ENCODE measurements around the gene GIPC1. TPM values are rescaled to one million over a fixed set of nuclear protein-coding genes. Genes with fewer than 3 reads are reported as not detected.

Gene GIPC1
- total RNA-seq, 2 experiments from 2014 or later = 26.2 to 30.8 TPM

DNA sequence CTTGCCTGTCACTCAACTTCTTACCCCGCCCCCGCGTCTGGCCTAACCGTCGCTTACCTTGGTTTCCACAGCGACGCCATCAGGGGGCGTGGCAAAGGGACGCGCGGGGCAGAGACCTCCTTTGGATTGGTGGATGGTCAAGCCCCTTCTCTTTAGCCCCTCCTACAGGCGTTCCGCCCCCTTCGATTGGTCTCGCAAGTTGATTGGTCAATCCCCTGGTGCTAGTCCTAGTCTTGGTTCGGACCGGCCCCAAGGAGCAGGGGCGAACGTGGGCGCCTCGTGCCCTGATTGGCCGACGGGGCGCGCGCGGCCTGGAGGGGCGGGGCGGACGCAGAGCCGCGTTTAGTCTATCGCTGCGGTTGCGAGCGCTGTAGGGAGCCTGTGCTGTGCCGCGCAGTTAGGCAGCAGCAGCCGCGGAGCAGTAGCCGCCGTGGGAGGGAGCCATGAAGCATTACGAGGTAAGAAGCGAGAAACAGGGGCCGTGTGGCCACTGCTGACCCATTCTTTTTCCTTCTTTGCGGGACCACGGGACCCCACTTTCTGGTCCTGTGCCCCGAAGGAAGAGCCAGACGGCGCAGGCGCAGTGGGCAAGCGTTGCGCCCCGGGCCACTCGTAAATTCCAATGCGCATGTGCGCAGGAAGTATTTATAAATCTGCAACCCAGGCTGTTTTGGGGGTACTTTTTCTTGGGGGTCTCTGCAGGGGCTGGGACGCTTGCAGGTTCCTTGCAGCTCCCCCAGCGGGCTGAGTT, 33.5 kb upstream of the GIPC1 start, which contains the start of gene TECR:
TSS of gene TECR (plus strand) at position 341 of the 751 bp plus-strand sequence. CDS start at position 444, 103 bp downstream.
- H3K27ac Mint-ChIP-seq = peak within 1 kb of the TSS; percentile 95
- CTCF ChIA-PET = interaction anchor here (0.8 to 1.5 kb wide), 4 partner anchors 9 to 393 kb away, joined by 3 to 4 read pairs (median 4); partner anchors contain the start of gene ASF1B
- DNase-seq = peak; percentile 100
- H3K27me3 Mint-ChIP-seq = no peaks in the 10 kb centered on the region
- H3K36me3 Mint-ChIP-seq = peaks cover 3% of the 10 kb centered on the region
- H3K4me3 Mint-ChIP-seq = peak within 1 kb of the TSS; percentile 90
- H3K4me1 Mint-ChIP-seq = peaks cover 24% of the 10 kb centered on the region
- ATAC-seq = peak; percentile 98
- no peaks in the 10 kb centered on the region for H3K9me3 Mint-ChIP-seq (ENCODE audit: low read depth)

DNA sequence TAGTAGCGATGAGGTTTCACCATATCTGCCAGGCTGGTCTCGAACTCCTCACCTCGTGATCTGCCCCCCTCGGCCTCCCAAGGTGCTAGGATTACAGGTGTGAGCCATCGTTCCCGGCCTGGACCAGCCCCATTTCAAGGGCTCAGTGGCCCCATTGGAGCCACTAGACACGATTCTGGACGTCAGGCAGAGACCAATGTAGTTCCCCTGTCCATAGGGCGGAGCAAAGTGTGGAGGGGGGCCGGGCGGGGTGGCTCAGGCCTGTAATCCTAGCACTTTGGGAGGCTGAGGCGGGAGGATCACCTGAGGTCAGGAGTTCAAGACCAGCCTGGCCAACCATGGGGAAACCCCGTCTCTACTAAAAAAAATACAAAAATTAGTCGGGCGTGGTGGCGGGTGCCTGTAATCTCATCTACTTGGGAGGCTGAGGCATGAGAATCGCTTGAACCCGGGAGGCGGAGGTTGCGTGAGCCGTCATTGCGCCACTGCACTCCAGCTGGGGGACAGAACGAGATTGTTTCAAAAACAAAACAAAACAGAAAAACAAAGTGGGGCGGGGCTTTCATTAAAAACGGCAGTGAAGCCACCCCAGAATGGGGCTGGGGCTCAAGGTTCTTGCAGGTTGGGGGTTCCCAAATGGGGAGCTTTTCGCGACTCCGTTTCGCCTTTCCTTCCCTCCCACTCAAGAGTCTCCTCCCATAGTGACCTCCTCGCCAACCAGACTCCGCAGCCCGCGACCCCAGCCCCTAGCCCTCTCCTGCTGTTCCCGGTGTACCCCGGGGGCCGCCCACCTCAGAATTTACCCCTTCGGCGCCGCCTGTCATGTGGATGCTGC, 32.7 kb upstream of the GIPC1 start:
- Mint-ChIP-seq H3K4me3 (peak overlapping the region; percentile 90), H3K27ac (peak overlapping the region; percentile 95), H3K27me3 (no peaks in the 10 kb centered on the region), H3K9me3 (ENCODE audit: low read depth) (no peaks in the 10 kb centered on the region), H3K4me1 (peaks cover 26% of the 10 kb centered on the region), H3K36me3 (peaks cover 3% of the 10 kb centered on the region)
- DNase-seq = no peak
- CTCF ChIA-PET = interaction anchor here (1.2 to 1.5 kb wide), 2 partner anchors 28 to 46 kb away, joined by 3 read pairs; no protein-coding TSS in a partner anchor
- ATAC-seq = no peak

DNA sequence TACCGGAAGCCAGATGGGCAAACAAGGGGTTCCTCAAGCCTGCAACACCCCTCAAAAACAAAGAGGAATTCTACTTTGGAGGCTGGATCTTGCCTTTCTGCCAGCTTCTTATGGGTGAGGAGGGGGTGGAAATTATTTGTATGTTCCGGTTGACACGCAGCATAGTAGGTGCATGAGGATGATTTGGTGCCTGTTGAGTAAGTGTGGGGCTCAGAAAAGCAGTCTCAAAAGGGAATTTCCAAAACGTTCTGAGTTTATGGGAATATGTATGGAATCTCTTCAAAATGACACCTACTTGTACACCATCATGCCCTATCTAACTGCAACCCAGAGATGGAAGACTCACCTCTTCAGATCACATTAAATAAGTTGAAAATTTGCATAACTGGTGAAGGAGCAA, 30.5 kb upstream of the GIPC1 start:
- peaks cover 43% of the 10 kb centered on the region for H3K4me1 Mint-ChIP-seq
- CTCF ChIA-PET = interaction anchor here (1.6 kb wide), 1 partner anchor 21 kb away, joined by 8 read pairs; no protein-coding TSS in a partner anchor
- no peaks in the 10 kb centered on the region for H3K9me3 Mint-ChIP-seq (ENCODE audit: low read depth)
- no peaks in the 10 kb centered on the region for H3K27me3 Mint-ChIP-seq
- DNase-seq (no peak), ATAC-seq (no peak)
- peaks cover 1% of the 10 kb centered on the region for H3K36me3 Mint-ChIP-seq
- peak overlapping the region; percentile 15 for H3K27ac Mint-ChIP-seq
- H3K4me3 Mint-ChIP-seq = no peak overlapping the region

DNA sequence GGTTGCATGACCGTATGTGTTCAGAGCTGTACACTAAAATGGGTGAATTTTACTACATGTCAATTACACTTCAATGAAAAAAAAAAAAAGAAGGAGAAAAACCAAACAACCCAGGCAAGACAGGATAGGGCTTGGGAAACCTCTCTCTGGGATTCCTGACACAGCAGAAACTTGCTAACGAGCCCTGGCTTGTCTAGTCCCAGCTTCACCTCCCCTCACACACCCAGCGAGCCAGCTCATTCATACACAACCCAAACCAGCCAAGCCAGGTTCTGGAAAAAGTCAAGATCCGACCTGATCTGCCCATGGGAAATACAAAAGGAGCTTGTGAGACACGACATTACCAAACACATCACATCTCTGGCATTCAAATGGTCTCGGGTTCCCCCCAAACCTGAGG, 29.8 kb upstream of the GIPC1 start:
- Mint-ChIP-seq H3K27me3 (no peaks in the 10 kb centered on the region), H3K4me3 (no peak overlapping the region), H3K27ac (no peak overlapping the region), H3K4me1 (peaks cover 40% of the 10 kb centered on the region), H3K9me3 (ENCODE audit: low read depth) (no peaks in the 10 kb centered on the region), H3K36me3 (no peaks in the 10 kb centered on the region)
- no peak for DNase-seq
- CTCF ChIA-PET = interaction anchor here (1.6 kb wide), 1 partner anchor 20 kb away, joined by 8 read pairs; no protein-coding TSS in a partner anchor
- ATAC-seq = no peak

DNA sequence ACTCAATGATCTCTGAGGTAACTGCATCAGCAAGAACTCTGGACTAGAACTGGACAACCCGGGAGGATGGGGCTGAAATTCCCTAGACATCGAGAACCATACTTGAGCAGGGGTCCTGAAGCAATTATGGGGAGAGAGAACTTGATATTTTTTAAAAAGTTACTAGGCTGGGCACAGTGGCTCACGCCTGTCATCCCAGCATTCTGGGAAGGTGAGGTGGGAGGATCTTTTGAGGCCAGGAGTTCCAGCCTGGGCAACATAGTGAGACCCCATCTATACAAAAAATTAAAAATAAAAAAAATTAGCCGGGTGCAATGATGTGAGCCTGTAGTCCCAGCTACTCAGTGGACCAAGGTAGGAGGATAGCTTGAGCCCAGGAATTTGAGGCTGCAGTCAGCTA, 24.6 kb upstream of the GIPC1 start:
- Mint-ChIP-seq H3K9me3 (ENCODE audit: low read depth) (no peaks in the 10 kb centered on the region), H3K4me1 (peaks cover 58% of the 10 kb centered on the region), H3K27me3 (no peaks in the 10 kb centered on the region), H3K36me3 (peaks cover 18% of the 10 kb centered on the region), H3K4me3 (no peak overlapping the region), H3K27ac (peak overlapping the region; percentile 92)
- CTCF ChIA-PET = interaction anchor here (0.6 to 2.7 kb wide), 4 partner anchors 9 to 384 kb away, joined by 3 to 15 read pairs (median 4); partner anchors contain the start of gene ASF1B
- no peak for ATAC-seq
- no peak for DNase-seq

DNA sequence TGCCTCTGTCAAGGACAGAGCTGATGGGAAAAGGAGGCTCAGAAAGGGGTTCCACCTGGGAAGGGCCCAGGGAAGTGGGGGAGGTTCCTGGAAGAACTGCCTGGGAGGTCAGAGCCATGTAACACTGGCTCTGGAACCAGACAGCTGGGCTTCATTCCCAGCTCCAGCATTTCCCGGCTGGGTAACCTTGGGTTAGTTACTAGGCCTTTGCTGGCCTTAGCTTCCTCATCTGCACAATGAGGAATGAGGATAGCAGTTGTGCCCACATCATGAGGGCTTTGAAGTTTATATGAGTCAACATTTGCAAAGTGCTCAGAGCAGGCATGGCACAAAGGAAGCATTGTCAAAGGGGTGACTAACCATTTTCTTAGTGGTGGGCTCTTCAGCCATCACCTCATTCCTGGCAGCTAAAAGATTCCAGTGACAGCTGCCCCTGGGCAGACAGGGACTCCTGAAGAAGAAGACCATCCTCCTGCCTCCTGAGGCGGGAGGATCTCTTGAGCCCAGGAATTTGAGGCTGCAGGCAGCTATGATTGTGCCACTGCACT, 24.0 kb upstream of the GIPC1 start:
- DNase-seq (no peak), ATAC-seq (no peak)
- H3K9me3 Mint-ChIP-seq (ENCODE audit: low read depth) = no peaks in the 10 kb centered on the region
- CTCF ChIA-PET = interaction anchor here (1.2 kb wide), 1 partner anchor 383 kb away, joined by 6 read pairs; the partner anchor contains the start of gene ASF1B
- peaks cover 65% of the 10 kb centered on the region for H3K4me1 Mint-ChIP-seq
- H3K27me3 Mint-ChIP-seq = no peaks in the 10 kb centered on the region
- H3K27ac Mint-ChIP-seq = peak overlapping the region; percentile 92
- H3K36me3 Mint-ChIP-seq = peaks cover 24% of the 10 kb centered on the region
- peak overlapping the region; percentile 83 for H3K4me3 Mint-ChIP-seq

DNA sequence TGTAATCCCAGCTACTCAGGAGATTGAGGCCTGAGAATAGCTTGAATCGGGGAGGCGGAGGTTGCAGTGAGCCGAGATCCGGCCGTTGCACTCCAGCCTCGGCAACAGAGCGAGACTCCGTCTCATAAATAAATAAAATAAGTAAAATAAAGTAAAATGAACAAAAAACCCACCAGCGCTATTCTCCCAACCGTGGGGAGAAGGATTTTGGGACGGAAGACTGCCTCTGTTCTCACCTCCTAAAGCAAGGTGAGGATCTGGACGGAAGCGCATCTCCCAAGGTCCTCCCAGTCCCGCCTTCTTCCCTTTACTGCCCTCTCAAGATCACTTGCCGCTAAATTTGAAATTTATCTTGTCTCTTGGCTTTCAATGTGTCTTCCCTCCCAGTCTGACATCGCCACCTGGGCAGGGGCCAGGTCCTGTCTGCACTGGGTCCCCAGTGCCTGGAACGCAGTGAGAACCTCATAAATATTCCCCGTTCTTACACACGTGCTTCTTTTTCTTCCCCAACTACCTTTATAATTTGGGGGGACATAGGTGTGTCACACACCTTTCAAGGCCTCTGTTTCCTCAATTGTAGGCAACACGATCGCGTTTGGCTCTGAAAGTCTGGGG, 23.4 kb upstream of the GIPC1 start:
- CTCF ChIA-PET = interaction anchor here (1.2 to 4.5 kb wide), 2 partner anchors 13 to 383 kb away, joined by 6 to 73 read pairs; partner anchors contain the start of gene ASF1B
- Mint-ChIP-seq H3K4me3 (peak overlapping the region; percentile 83), H3K9me3 (ENCODE audit: low read depth) (no peaks in the 10 kb centered on the region), H3K36me3 (peaks cover 29% of the 10 kb centered on the region), H3K27me3 (no peaks in the 10 kb centered on the region), H3K4me1 (peaks cover 70% of the 10 kb centered on the region), H3K27ac (peak overlapping the region; percentile 93)
- no peak for ATAC-seq
- no peak for DNase-seq

DNA sequence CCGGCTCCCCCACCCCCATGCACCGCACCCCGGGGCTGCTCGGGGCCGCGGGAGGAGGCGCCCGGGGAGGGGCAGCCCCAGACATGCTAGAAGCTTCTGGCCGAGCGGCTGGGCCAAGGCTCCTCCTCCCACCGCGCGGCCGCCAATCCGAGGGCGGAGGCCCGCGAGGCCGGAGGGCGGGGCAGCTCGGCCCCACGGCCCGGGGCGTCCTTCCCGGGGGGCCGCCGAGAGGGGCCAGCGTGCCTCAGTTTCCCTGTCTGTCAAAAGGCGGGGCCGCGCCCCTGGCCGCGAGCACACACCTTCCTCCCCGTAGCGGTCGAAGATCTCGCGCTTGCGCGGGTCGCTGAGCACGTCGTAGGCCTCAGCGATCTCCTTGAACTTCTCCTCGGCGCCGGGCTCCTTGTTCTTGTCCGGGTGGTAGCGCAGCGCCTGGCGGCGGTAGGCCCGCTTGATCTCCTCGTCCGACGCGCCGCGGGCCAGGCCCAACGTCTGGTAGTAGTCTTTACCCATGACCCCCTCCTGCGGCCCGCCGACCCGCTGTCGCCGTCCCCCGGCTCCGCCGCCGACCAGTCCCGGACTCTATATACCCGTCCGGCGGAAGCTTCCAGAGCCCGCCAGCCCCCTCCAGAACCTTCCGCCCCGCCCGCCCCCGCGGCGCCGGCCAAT, 22.0 kb upstream of the GIPC1 start, which contains the start of gene DNAJB1:
TSS of gene DNAJB1 (minus strand) at position 558 of the 666 bp plus-strand sequence. CDS start at position 510, 48 bp downstream.
- Mint-ChIP-seq H3K4me1 (peaks cover 65% of the 10 kb centered on the region), H3K36me3 (peaks cover 34% of the 10 kb centered on the region), H3K4me3 (peak within 1 kb of the TSS; percentile 83), H3K27me3 (no peaks in the 10 kb centered on the region), H3K27ac (peak within 1 kb of the TSS; percentile 93), H3K9me3 (ENCODE audit: low read depth) (no peaks in the 10 kb centered on the region)
- ATAC-seq (peak; percentile 69), DNase-seq (peak; percentile 82)
- CTCF ChIA-PET = interaction anchor here (0.7 to 4.5 kb wide), 10 partner anchors 12 to 381 kb away, joined by 3 to 73 read pairs (median 3); partner anchors contain the start of genes ADGRE5, ASF1B and NDUFB7

DNA sequence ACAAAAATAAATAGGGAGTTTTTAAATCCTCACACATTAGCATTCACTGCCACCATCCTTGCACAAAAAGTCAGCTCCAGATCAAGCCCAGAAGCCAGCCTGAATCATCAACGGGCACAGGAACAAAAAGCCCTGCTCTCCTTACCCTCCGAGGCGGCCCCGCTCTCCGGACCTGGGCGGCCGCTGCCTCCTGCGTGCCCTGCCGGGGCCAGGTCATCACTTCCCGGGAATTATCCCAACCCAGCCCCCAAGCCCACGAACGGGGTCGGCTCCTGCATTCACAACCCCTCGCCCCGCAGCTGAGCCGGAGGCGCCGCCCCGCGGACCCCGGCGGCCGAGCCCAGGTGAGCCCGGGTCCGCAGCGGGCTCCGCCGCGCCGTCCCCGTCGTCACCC, 21.5 kb upstream of the GIPC1 start:
- Mint-ChIP-seq H3K27me3 (no peaks in the 10 kb centered on the region), H3K36me3 (peaks cover 34% of the 10 kb centered on the region), H3K27ac (peak overlapping the region; percentile 75), H3K4me1 (peaks cover 63% of the 10 kb centered on the region), H3K4me3 (peak overlapping the region; percentile 83), H3K9me3 (ENCODE audit: low read depth) (no peaks in the 10 kb centered on the region)
- CTCF ChIA-PET = interaction anchor here (1.0 to 4.5 kb wide), 5 partner anchors 11 to 381 kb away, joined by 3 to 73 read pairs (median 3); partner anchors contain the start of genes ASF1B and NDUFB7
- DNase-seq (no peak), ATAC-seq (no peak)

DNA sequence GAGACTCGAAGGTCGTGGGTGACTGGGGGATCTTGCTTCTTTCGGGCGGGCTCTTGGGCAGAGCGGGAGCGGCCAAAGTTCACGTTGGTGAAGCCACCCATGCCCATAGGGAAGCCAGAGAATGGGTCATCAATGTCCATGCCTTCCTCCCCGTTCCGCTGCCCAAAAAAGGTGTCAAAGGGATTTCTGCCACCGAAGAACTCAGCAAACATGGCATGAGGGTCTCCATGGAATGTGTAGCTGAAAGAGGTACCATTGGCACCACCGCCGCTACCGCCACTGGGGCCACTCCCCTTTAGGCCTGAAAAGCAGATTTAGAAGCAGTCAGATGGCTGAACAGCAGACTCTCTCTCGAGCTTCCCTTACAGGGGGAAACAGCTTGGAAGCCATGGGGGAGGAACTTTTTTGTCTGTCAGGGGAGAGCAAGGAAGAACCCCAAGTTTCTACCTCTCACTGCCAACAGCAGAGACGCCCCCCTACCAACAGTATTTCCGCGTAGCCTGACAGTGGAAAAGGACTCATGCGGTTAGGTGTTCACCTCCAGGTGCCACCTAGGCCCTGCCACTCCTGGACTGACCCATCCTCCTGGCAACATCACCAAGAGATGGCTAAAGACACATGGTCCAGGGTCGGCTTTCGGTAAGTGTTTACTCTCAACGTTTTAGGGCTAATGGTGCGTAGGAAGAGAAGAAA, 21.0 kb upstream of the GIPC1 start:
- Mint-ChIP-seq H3K36me3 (peaks cover 34% of the 10 kb centered on the region), H3K27me3 (no peaks in the 10 kb centered on the region), H3K4me3 (peak overlapping the region; percentile 83), H3K4me1 (peaks cover 57% of the 10 kb centered on the region), H3K9me3 (ENCODE audit: low read depth) (no peaks in the 10 kb centered on the region), H3K27ac (peak overlapping the region; percentile 75)
- ATAC-seq = no peak
- DNase-seq = peak; percentile 61
- CTCF ChIA-PET = interaction anchor here (1.0 to 4.5 kb wide), 3 partner anchors 10 to 380 kb away, joined by 3 to 73 read pairs (median 4); partner anchors contain the start of genes ASF1B and NDUFB7

DNA sequence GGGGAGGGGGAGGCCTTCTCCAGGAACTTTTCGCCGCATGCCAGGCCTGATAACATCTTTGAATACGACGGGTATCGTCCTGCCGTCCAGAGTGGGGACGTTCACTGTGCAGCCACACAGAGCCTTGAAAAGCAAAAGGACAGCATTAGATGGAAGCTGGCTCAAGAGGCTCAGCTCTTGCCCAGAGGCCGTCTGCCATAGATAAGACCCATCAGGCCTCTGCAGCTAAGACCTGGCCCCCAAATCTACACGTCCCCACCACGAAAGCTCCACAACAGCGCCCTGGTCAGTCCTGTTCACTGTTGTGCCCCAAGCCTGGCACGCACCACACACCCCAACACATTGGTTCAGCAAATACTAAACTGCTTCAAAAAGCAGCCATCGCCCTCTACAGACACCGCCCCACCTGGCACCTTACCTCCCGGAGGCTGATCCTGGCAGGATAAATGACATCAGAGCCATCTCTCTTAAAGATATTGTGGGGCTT, 20.2 kb upstream of the GIPC1 start:
- Mint-ChIP-seq H3K4me1 (peaks cover 52% of the 10 kb centered on the region), H3K9me3 (ENCODE audit: low read depth) (no peaks in the 10 kb centered on the region), H3K36me3 (peaks cover 34% of the 10 kb centered on the region), H3K27ac (peak overlapping the region; percentile 75), H3K4me3 (peak overlapping the region; percentile 83), H3K27me3 (no peaks in the 10 kb centered on the region)
- ATAC-seq = no peak
- CTCF ChIA-PET = interaction anchor here (1.6 to 4.5 kb wide), 2 partner anchors 10 to 14 kb away, joined by 4 to 73 read pairs; no protein-coding TSS in a partner anchor
- DNase-seq = peak; percentile 48

Data from activated CD8-positive, alpha-beta memory T cell treated with anti-CD3 and anti-CD28 coated beads, Interleukin-2, amount 10 ng/mL, durations not matched to agents 7 days and 5 days (primary cell).